Measurements from ENCODE around the gene PIM1. TPM values are rescaled to one million over a fixed set of nuclear protein-coding genes. Genes with fewer than 3 reads are reported as not detected.
A peak's percentile ranks its signal among the peaks of the same experiment; 100 is the strongest.

The PIM1 gene
- total and polyA plus RNA-seq, 9 of the 15 experiments (the other 6 are each of a cell fraction or from before 2014, with no cell fraction given) = 19.0 to 789 (median 212) TPM

DNA sequence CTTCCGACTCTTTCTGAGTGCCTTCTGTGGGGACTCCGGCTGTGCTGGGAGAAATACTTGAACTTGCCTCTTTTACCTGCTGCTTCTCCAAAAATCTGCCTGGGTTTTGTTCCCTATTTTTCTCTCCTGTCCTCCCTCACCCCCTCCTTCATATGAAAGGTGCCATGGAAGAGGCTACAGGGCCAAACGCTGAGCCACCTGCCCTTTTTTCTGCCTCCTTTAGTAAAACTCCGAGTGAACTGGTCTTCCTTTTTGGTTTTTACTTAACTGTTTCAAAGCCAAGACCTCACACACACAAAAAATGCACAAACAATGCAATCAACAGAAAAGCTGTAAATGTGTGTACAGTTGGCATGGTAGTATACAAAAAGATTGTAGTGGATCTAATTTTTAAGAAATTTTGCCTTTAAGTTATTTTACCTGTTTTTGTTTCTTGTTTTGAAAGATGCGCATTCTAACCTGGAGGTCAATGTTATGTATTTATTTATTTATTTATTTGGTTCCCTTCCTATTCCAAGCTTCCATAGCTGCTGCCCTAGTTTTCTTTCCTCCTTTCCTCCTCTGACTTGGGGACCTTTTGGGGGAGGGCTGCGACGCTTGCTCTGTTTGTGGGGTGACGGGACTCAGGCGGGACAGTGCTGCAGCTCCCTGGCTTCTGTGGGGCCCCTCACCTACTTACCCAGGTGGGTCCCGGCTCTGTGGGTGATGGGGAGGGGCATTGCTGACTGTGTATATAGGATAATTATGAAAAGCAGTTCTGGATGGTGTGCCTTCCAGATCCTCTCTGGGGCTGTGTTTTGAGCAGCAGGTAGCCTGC, 4.8 kb downstream of the PIM1 start (continued):
- TF ChIP-seq, protein P1, sequence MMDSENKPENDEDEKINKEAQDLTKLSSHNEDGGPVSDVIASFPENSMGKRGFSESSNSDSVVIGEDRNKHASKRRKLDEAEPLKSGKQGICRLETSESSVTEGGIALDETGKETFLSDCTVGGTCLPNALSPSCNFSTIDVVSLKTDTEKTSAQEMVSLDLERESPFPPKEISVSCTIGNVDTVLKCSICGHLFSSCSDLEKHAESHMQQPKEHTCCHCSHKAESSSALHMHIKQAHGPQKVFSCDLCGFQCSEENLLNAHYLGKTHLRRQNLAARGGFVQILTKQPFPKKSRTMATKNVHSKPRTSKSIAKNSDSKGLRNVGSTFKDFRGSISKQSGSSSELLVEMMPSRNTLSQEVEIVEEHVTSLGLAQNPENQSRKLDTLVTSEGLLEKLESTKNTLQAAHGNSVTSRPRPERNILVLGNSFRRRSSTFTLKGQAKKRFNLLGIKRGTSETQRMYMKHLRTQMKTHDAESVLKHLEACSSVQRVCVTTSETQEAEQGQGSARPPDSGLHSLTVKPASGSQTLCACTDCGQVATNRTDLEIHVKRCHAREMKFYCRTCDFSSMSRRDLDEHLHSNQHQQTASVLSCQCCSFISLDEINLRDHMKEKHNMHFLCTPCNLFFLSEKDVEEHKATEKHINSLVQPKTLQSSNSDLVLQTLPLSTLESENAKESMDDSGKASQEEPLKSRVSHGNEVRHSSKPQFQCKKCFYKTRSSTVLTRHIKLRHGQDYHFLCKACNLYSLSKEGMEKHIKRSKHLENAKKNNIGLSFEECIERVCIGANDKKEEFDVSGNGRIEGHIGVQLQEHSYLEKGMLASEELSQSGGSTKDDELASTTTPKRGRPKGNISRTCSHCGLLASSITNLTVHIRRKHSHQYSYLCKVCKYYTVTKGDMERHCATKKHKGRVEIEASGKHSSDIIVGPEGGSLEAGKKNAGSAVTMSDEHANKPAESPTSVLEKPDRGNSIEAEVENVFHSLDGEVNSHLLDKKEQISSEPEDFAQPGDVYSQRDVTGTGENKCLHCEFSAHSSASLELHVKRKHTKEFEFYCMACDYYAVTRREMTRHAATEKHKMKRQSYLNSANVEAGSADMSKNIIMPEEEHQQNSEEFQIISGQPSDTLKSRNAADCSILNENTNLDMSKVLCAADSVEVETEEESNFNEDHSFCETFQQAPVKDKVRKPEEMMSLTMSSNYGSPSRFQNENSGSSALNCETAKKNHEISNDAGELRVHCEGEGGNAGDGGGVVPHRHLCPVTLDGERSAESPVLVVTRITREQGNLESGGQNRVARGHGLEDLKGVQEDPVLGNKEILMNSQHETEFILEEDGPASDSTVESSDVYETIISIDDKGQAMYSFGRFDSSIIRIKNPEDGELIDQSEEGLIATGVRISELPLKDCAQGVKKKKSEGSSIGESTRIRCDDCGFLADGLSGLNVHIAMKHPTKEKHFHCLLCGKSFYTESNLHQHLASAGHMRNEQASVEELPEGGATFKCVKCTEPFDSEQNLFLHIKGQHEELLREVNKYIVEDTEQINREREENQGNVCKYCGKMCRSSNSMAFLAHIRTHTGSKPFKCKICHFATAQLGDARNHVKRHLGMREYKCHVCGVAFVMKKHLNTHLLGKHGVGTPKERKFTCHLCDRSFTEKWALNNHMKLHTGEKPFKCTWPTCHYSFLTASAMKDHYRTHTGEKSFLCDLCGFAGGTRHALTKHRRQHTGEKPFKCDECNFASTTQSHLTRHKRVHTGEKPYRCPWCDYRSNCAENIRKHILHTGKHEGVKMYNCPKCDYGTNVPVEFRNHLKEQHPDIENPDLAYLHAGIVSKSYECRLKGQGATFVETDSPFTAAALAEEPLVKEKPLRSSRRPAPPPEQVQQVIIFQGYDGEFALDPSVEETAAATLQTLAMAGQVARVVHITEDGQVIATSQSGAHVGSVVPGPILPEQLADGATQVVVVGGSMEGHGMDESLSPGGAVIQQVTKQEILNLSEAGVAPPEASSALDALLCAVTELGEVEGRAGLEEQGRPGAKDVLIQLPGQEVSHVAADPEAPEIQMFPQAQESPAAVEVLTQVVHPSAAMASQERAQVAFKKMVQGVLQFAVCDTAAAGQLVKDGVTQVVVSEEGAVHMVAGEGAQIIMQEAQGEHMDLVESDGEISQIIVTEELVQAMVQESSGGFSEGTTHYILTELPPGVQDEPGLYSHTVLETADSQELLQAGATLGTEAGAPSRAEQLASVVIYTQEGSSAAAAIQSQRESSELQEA (IDR thresholded peaks at IDR 0.05; ENCODE audit: low read depth) = no peak
- no peak for TF ChIP-seq ZNF57 (CRISPR knock-in tag; IDR thresholded peaks at IDR 0.05)
- TF ChIP-seq TAF1 (IDR thresholded peaks at IDR 0.05; ENCODE audit: control insufficient read depth, extremely low read depth, insufficient read depth, low read length, severe bottlenecking) = no peak
- TF ChIP-seq, protein P2, sequence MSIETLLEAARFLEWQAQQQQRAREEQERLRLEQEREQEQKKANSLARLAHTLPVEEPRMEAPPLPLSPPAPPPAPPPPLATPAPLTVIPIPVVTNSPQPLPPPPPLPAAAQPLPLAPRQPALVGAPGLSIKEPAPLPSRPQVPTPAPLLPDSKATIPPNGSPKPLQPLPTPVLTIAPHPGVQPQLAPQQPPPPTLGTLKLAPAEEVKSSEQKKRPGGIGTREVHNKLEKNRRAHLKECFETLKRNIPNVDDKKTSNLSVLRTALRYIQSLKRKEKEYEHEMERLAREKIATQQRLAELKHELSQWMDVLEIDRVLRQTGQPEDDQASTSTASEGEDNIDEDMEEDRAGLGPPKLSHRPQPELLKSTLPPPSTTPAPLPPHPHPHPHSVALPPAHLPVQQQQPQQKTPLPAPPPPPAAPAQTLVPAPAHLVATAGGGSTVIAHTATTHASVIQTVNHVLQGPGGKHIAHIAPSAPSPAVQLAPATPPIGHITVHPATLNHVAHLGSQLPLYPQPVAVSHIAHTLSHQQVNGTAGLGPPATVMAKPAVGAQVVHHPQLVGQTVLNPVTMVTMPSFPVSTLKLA (conservative IDR thresholded peaks at IDR 0.05) = no peak
- peak; percentile 27; the same call in 1 of the 2 replicates for TF ChIP-seq PML (IDR thresholded peaks at IDR 0.05; ENCODE audit: low read length)
- TF ChIP-seq RHOXF2B (CRISPR knock-in tag; conservative IDR thresholded peaks at IDR 0.05) = no peak
- peak; percentile 58; the same call in 1 of the 2 replicates for TF ChIP-seq ZC3H4 (CRISPR knock-in tag; IDR thresholded peaks at IDR 0.05; ENCODE audit: borderline replicate concordance)
- TF ChIP-seq ETV1 (tag; conservative IDR thresholded peaks at IDR 0.05; ENCODE audit: low read depth) = no peak
- no peak for TF ChIP-seq ZFP36 (IDR thresholded peaks at IDR 0.05; ENCODE audit: low read depth, low read length, partially characterized antibody)
- TF ChIP-seq, protein P3, sequence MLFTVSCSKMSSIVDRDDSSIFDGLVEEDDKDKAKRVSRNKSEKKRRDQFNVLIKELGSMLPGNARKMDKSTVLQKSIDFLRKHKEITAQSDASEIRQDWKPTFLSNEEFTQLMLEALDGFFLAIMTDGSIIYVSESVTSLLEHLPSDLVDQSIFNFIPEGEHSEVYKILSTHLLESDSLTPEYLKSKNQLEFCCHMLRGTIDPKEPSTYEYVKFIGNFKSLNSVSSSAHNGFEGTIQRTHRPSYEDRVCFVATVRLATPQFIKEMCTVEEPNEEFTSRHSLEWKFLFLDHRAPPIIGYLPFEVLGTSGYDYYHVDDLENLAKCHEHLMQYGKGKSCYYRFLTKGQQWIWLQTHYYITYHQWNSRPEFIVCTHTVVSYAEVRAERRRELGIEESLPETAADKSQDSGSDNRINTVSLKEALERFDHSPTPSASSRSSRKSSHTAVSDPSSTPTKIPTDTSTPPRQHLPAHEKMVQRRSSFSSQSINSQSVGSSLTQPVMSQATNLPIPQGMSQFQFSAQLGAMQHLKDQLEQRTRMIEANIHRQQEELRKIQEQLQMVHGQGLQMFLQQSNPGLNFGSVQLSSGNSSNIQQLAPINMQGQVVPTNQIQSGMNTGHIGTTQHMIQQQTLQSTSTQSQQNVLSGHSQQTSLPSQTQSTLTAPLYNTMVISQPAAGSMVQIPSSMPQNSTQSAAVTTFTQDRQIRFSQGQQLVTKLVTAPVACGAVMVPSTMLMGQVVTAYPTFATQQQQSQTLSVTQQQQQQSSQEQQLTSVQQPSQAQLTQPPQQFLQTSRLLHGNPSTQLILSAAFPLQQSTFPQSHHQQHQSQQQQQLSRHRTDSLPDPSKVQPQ (CRISPR knock-in tag; IDR thresholded peaks at IDR 0.05; ENCODE audit: borderline replicate concordance) = no peak
- no peak for TF ChIP-seq HDAC2 (IDR thresholded peaks at IDR 0.05)
- TF ChIP-seq ZNF696 (CRISPR knock-in tag; conservative IDR thresholded peaks at IDR 0.05) = no peak
- no peak for TF ChIP-seq PTBP1 (IDR thresholded peaks at IDR 0.05; ENCODE audit: low read depth, low read length)
- TF ChIP-seq RBM14 (IDR thresholded peaks at IDR 0.05; ENCODE audit: borderline replicate concordance, insufficient read depth, low read depth, low read length) = no peak
- no peak for TF ChIP-seq U2AF1 (optimal IDR thresholded peaks at IDR 0.05; ENCODE audit: low read depth, low read length)
